NCI-H1105 (cell line): ENCODE measurements around the gene TEX13C.
"Not testable (repeated sequence)": the region's sequence is repeated elsewhere in the genome, so short reads cannot be mapped to it uniquely, and the experiment has no call there.

ENCODE experiments used
- DNase-seq: peaks from one replicate; lab custom pipeline; 2025; lab: John Stamatoyannopoulos, UW

TEX13C gene

DNA sequence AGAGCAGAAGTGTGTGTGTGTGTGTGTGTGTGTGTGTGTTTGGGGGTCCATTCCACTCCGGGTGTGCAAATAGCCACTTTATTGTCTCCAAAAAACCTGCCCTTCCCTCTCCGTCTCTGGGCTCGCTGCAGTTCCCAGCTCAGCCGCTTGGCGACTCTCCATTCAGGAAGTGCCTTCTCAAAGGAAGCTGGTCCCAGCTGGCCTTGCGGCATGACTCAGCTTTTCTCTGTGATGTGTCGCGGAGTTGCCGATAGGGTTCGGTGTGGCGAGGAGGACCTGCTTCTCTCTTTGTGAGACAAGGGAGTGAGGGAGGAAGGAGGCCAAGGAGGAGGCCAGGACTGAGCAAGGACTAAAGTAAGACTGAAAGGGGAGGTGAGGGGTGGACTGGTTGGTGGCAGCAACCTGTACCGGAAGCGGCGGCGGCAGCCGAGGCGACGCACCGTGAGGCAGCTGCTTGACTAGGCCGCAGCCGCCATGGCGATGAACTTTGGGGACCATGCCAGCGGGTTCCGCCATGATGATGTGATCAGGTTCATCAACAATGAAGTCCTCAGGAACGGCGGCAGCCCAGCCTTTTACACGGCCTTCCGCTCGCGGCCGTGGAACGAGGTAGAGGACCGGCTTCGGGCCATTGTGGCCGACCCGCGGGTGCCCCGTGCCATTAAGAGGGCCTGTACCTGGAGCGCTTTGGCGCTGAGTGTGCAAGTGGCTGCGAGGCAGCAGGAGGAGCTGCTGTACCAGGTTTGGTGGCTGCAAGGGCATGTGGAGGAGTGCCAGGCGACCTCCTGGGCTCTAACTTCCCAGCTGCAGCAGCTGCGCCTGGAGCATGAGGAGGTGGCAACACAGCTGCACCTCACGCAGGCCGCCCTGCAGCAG, at the start of gene TEX13C:
TSS of gene TEX13C (plus strand) at position 226 of the 876 bp plus-strand sequence. CDS start at position 475, 249 bp downstream.
- no peak for DNase-seq

DNA sequence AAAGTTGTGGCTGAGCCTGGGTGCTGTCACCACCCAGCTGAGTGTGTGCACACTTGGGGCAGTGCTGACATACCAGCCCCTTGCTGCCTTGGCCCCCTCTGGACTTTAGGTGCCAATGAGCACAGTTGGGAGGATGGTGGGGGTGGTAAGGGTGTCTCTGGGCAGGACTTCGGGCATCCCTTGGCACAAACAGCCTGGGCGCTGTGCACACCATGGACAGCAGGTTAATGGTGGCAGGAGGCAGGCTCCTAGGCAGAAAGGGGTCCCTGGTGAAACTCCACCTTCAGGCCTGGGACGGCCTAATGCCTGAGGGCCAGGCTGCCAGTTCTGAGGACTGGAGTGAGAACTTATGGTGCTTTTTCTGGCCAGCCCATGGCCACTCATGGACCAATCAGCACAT, 32.4 kb upstream of the TEX13C start:
- no peak for DNase-seq

DNA sequence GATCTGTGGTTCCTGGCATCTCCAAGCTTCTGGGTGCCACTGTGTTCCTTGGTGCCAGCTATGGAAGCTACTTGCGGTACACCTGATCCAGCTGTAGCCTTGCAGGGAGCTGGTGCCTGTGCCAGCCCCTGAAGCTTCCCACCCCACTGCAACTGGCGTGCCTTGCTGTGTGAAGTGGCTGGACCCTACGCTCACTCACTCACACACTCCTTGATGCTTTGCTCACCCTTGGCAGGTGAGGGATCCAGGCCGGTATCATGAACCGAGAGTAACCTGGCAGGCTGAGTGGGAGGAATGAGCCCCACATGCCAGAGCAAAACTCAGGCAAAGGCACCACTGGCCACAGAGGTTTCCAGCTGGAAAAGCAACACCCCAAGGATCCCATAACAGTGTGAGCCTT, 31.3 kb upstream of the TEX13C start:
- DNase-seq = no peak

DNA sequence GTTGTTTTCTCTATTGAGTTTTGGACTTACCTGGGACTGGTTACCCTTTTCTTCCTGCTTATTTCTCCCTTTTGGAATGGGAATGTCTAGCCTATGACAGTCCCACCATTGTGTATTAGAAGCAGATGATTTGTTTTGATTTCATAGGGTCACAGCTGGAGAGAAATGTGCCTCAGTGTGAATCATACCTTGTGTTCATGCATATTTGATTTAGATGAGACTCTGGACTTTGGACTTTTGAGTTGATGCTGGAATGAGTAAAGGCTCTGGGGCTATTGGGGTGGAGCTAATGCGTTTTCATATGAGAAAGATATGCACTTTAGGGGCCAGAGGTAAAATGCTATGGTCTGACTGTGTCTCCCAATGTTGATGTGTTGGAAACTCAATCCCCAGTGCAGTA, 30.5 kb upstream of the TEX13C start:
- no peak for DNase-seq

DNA sequence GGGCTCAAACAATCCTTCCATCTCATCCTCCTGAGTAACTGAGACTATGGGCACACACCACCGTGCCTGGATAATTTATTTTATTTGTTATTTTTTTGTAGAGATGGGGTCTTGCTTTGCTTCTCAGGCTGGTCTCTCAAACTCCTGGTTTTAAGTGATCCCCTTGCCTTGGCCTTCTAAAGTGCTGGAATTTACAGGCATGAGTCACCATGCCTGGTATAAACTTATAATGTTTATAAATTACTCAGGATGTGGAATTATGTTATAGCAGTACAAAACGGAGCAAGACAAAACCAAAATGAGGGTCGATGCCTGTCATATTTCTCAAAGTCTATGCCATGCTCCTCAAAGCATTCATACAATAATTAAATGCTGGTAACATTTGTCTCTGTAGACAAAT, 29.8 kb upstream of the TEX13C start:
- DNase-seq = no peak

DNA sequence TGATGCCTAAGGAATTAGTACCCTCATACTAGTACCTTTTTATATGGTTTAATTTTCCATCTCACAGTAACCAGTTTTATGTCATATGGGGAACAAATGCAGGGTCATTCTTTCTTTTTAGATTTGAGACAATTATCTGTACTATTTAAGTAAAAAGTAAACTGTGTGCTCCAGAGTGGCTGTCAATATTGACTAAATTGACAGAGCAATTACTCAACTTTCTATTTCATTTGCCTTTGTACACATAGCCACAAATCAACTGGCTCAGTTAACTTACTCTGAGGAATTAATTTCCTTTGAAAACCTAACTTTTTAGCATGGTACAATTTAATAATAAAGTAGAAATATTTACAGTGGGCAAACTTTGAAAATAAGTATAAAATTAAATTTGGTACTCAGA, 28.5 kb upstream of the TEX13C start:
- no peak for DNase-seq

DNA sequence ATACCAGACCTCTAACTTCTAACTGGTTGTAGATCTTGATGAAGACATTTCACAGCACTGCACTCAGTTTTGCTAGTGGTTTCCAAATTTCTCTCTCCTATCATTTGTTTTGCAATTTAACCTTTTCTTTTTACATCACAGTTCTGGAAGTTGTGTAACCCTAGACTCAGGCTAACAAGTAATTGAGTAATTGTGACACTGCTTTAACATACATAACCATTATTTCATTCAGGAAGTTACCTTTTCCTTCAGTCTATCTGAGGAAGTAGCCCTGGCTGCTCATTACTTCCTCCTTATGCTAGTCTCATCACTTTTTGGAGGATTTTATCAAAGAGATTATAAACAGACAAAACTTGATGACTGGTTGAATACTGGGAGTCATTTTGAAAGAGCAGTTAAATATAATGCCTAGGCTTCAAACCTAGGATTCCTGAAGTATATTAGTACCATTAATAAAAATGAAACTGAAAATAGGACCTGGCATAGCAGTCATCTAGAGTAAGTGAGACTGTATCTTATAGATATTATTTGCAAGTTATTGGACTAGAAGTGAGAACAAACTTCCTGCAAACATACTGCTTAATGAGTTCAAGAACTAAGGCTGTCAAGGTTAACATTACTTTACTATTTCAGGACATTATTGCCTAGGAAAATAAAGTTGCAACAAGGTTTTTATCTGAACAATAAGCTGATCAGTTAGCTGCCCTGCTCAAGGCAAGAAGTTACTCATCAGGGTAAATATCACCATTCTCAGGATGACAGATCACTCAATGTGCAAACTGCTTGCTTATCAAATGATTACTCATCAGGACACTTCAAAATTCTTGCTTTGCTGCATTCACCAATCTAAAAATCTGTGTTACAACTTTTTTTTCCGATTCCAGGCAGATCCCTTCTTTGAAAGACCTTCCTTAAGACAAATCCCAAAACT, 25.6 kb upstream of the TEX13C start:
- DNase-seq = no peak

DNA sequence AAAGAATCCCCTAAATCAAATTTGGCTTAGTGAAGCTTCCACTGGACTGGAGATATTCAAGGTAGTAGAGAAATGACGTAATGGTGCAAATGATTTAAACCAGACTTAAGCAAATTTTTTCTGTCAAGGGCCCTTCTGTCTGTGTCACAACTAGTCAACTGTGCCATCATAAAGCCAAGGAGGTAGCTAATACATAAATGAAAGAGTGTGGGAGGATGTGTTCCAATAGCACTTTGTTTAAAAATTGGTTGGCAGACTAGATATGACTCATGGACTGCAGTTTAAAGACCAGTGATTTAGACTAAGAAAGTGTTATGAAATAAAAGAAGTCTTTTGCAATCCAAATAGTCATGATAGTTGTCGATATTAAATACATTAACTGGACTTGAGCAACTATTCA, 24.3 kb upstream of the TEX13C start:
- DNase-seq = no peak

DNA sequence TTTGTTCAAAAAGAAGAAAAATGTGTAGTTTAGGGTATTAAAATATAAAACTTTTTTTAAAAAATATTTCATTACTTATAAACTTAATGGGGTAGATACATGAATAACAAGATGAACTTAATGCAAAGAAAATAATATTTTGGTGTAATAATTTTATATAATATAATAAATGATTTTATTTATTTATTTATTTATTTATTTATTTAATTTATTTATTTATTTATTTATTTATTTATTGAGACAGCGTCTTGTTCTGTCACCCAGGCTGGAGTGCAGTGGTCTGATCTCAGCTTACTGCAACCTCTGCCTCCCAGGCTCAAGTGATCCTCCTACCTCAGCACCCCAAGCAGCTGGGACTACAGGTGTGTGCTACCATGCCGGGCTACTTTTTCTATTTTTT, 20.8 kb upstream of the TEX13C start:
- DNase-seq = no peak

DNA sequence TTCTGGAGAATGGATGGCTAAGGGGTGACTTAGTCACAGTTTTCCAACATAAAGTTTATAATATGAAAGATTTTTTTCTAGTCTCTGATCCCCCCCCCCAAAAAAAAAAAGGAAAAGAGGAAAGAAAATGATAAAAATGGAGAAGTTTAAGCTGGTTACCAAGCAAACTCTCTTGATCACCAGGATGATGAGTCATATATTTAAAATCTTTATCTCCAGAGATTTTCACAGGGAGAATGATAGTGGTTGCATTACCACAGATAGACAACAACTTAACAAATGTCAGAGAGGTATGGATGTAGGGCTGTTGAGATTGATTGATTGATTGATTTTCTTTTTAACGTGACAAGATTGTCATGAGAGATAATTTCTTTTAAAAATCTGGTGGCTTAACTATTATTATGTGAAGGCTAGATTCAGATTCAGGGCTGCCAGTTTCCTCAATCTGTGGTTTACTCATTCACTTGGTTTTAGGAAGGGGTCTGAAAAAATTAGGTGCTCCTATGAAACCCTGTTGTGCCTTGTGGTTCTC, 13.3 kb upstream of the TEX13C start:
- no peak for DNase-seq

DNA sequence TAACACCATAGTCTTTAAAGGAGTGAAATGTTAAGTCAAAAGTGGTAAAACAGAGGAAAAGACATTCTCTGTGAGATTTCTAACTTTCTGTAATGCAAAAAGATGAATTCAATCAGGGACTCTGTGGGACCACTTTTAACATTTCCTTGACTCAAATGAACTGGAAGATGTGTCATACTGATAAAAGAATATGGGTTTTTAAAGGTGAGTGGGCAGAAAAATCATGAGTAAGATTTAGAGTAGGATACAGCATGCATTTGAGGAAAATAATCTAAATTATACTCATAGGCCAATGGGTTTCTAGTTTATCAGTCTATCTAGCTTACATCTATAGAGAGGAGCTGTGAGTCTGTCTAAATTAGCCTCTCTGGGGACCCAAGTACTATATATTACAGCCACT, 11.0 kb upstream of the TEX13C start:
- DNase-seq = no peak

DNA sequence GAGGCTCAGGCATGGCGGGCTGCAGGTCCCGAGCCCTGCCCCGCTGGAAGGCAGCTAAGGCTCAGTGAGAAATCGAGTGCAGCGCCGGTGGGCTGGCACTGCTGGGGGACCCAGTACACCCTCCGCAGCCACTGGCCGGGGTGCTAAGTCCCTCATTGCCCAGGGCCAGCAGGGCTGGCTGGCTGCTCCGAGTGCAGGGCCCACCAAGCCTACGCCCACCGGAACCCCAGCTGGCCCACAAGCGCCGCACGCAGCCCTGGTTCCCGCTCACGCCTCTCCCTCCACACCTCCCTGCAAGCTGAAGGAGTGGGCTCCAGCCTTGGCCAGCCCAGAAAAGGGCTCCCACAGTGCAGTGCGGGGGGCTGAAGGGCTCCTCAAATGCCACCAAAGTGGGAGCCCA, 505 bp upstream of the TEX13C start:
- DNase-seq = not testable (repeated sequence)

DNA sequence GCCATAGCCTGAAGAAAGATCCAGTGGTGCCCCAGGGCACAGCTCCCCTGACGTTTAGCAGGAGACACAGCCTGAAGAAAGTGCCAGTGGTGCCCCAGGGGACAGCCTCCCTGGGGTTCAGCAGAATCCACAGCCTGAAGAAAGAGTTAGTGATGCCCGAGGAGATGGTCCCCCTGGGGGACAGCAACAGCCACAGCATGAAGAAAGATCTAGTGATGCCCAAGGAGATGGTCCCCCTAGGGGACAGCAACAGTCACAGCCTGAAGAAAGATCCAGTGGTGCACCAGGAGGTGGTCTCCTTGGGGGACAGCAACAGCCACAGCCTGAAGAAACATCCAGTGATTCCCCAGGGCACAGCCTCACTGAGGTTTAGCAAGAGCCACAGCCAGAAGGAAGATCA, 2.8 kb downstream of the TEX13C start:
- no peak for DNase-seq

DNA sequence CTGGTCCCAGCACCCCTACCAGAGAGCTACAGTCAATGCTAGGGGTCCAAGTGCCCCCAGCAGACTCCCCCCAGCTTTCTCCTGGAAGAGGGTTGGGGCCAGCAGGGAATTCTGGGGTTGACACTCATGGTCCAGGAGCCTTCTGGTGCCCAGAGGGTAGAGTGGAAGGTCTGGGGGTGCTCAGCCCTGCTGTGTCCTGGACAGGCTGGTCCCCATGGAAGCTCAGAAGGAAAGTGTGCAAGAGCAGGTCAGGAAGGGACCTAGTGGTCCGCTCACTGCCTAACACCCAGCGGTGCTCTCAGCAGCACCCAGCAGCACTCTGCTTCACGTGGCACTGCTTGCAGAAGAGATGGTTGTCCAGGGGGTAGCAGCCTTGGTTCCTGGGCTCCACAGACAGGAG, 6.9 kb downstream of the TEX13C start:
- no peak for DNase-seq

DNA sequence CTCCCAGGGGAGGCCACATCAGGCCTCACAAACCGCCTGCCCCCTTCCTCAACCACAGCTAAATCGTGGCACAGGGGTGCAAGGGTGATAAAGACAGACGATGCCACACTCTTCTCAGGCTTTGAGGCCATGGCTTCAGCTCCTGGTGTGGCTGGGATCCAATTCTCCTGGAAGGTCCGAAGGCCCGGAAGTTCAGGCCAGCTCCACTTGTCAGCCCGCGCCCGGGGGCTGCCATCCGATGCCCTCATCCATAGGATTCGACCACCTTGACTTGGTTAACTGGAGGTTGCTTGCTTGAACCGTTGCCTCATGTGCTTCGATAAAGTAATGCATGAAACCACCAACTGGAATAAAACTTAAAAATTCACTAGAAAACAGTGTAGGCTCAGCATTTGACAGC, 8.2 kb downstream of the TEX13C start:
- DNase-seq = no peak

DNA sequence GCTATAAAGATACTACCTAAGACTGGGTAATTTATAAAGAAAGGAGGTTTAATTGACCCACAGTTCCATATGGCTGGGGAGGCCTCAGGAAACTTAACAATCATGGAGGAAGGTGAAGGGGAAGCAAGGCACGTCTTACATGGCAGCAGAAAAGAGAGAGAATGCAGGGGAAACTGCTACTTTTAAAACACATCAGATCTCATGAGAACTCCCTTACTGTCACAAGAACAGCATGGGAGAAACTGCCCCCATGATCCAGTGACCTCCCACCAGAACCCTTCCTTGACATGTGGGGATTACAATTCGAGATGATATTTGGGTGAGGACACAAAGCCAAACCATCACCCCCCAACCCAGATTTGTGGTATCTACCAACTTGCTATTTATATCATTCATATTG, 13.9 kb downstream of the TEX13C start:
- DNase-seq = no peak

DNA sequence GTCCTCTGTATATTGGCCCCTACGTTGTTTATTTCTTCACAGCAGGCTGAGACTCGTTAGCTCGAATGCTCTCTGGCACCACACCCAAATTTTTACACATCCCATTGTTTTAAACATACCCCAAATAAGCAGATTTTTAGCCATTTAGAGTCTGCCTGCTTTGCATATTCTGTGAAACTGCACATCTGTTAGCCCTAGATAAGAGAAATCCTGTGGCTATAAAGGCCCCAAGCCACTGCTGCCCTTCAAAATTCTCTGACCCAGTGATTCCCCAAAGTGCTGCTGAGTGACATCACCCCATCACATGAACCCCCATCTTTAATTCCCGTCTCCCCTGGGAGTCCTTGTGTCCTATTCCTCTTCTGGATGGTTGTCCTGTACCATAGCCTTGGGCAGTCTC, 20.8 kb downstream of the TEX13C start:
- no peak for DNase-seq

DNA sequence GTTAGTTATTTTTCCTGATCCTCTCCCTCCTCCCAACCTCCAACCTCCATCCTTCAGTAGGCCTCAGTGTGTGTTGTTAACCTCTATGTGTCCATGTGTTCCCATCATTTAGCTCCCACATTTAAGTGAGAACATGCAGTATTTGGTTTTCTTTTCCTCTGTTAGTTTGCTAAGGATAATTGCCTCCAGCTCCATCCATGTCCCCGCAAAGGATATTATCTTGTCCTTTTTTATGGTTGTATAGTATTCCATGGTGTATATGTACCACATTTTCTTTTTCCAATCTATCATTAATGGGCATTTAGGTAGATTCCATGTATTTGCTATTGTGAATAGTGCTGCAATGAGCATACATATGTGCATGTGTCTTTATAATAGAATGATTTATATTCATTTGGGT, 54.5 kb downstream of the TEX13C start:
- no peak for DNase-seq
